ENCODE data around the gene SNAPIN. TPM values are rescaled to one million over a fixed set of nuclear protein-coding genes. Genes with fewer than 3 reads are reported as not detected.
"Not testable (repeated sequence)": the region's sequence is repeated elsewhere in the genome, so short reads cannot be mapped to it uniquely, and the experiment has no call there.

SNAPIN gene
- total RNA-seq, 3 donors from 2014 or later, result 22.6 to 33.7 (median 25.4) TPM

DNA sequence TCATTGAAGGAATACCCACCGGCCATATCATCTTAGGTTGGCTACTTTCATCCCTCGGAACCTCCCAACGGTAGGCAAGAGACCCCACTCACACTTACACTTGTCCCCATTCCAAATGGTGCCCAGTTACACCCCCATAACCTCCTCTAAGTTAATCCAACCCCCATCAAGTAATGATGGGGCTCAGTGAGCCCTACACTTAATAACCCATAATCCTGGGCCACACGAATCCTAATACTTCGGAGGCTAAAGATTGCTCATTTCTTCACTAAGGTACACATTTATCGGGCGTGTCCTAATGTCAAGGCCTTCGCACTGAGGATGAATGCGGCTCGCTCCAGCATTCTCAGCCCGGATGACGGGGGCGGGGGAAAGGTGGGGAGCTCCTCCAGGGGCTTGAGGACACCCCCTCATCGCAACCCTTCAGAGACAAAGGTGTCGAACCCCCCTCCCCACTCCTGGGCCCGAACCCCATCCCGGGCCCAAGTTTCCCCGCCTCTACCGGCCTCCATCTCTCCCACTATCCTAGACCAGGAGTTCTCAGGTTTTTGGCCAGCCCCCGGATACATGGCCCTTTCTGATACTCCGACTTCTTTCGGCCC, 11.9 kb downstream of the SNAPIN start:
- Histone ChIP-seq H3K9me3 (no peaks in the 10 kb centered on the region), H3K36me3 (ENCODE audit: low read depth) (no peaks in the 10 kb centered on the region), H3K4me1 (ENCODE audit: low read depth) (peaks cover 22% of the 10 kb centered on the region), H3K4me3 (peak overlapping the region; percentile 41)
- TF ChIP-seq, protein P1, sequence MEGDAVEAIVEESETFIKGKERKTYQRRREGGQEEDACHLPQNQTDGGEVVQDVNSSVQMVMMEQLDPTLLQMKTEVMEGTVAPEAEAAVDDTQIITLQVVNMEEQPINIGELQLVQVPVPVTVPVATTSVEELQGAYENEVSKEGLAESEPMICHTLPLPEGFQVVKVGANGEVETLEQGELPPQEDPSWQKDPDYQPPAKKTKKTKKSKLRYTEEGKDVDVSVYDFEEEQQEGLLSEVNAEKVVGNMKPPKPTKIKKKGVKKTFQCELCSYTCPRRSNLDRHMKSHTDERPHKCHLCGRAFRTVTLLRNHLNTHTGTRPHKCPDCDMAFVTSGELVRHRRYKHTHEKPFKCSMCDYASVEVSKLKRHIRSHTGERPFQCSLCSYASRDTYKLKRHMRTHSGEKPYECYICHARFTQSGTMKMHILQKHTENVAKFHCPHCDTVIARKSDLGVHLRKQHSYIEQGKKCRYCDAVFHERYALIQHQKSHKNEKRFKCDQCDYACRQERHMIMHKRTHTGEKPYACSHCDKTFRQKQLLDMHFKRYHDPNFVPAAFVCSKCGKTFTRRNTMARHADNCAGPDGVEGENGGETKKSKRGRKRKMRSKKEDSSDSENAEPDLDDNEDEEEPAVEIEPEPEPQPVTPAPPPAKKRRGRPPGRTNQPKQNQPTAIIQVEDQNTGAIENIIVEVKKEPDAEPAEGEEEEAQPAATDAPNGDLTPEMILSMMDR (IDR thresholded peaks at IDR 0.05), result no peak
- intact Hi-C loops (cut with DNase I, micrococcal nuclease), result loop anchor here in 1 of 2 donors (10.0 kb wide), 1 partner anchor 314 kb away; the partner anchor contains the start of gene RAB13
- DNase-seq (peak in 1 of 3 donors; percentile 71), ATAC-seq (peak; percentile 11)

DNA sequence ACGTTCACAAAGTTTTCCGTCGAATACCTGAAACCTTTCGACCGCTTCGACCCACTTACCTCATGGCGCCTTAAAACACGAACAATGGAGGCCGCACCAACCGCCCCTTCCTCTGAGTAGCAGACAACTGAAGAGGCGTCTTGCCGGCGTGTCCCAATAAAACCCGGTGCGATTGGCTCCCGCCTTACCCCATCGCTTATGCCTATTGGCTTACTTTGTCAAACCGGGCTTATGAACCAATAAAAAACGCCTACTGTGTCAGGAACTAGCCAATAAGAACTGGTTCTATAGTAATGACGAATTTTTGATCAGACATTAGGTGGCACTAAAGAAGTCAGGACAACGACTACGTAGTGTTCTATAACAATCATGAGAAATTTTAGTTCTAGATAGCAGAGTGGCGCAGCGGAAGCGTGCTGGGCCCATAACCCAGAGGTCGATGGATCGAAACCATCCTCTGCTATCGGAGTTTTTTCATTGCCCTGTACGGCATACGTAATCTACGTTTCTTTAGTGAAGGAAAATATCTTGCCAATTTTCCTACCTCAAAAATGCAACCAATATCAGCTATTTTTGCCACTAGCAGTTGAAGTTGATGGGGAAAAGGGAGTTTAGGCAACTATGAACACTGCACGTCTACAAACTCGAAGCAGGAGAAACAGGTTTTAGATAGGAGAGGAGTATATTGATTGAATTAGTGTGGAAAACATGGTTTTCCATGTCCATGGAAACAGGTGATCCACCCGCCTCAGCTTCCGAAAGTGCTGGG, 12.5 kb downstream of the SNAPIN start, which contains the start of gene ILF2:
TSS of gene ILF2 (minus strand) at position 135 of the 769 bp plus-strand sequence. CDS start at position 64, 71 bp downstream.
- intact Hi-C loops (cut with DNase I, micrococcal nuclease), result loop anchor here in 1 of 2 donors (10.0 kb wide), 1 partner anchor 314 kb away; the partner anchor contains the start of gene RAB13
- Histone ChIP-seq H3K36me3 (ENCODE audit: low read depth) (no peaks in the 10 kb centered on the region), H3K9me3 (no peaks in the 10 kb centered on the region), H3K4me1 (ENCODE audit: low read depth) (peaks cover 22% of the 10 kb centered on the region), H3K4me3 (peak within 1 kb of the TSS; percentile 41)
- TF ChIP-seq, protein P1 (IDR thresholded peaks at IDR 0.05), result no peak
- DNase-seq (peak; percentile 98), ATAC-seq (peak; percentile 95)

DNA sequence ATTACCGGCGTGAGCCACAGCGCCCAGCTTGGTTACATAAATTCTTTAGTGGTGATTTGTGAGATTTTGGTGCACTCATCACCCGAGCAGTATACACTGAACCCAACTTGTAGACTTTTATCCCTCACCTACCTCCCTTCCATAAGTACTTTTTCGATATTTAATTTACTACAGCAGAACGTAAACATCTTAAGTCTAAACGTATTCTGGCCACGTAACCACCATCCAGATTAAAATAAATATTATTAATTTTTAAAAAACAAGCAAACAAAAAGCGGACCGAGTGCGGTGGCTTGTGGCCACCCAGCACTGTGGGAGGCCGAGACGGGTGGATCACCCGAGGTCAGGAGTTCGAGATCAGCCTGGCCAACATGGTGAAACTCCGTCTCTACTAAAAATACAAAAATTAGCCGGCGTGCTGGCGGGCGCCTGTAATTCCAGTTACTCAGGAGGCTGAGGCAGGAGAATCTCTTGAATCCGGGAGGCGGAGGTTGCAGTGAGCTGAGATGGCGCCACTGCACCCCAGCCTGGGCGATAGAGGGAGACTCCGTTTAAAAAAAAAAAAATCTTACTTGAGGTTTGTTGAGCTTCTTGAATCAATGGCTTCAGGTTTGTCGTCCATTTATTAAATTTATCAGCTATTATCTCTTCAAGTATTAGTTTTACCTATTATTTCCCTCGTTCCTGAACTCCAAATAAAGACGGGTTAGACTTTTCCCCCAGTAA, 13.3 kb downstream of the SNAPIN start:
- intact Hi-C loops (cut with DNase I, micrococcal nuclease), result loop anchor here in 1 of 2 donors (10.0 kb wide), 1 partner anchor 313 kb away; the partner anchor contains the start of gene RAB13
- H3K36me3 ChIP-seq (ENCODE audit: low read depth); H3K9me3 ChIP-seq: not testable (repeated sequence)
- peak; percentile 1 for ATAC-seq
- DNase-seq, result peak; percentile 46 to 62 (median 60)
- Histone ChIP-seq H3K4me1 (ENCODE audit: low read depth) (peaks cover 22% of the 10 kb centered on the region), H3K4me3 (peak overlapping the region; percentile 26)

DNA sequence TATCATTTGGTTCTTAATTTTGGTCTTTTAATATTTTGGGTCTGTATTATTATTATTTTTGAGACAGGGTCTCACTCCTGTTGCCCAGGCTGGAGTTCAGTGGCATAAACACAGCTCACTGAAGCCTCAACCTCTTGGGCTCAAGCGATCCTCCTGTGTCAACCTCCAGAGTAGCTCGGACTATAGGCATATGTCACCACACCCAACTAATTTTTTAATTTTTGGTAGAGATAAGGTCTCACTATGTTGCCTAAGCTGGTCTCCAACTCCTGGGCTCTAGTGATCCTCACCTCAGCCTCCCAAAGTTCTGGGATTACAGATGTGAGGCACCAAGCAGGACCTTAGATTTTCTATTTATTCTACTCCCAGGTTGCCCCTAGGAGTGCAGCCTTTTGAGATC, 15.0 kb downstream of the SNAPIN start:
- TF ChIP-seq, protein P1 (IDR thresholded peaks at IDR 0.05), result no peak
- intact Hi-C loops (cut with DNase I, micrococcal nuclease), result loop anchor here in 1 of 2 donors (10.0 kb wide), 1 partner anchor 311 kb away; the partner anchor contains the start of gene RAB13
- DNase-seq (peak in 1 of 3 donors; percentile 1), ATAC-seq (no peak)
- no peaks in the 10 kb centered on the region for H3K36me3 ChIP-seq (ENCODE audit: low read depth)
- peaks cover 24% of the 10 kb centered on the region for H3K4me1 ChIP-seq (ENCODE audit: low read depth)
- no peak overlapping the region for H3K4me3 ChIP-seq
- H3K9me3 ChIP-seq, result no peaks in the 10 kb centered on the region

DNA sequence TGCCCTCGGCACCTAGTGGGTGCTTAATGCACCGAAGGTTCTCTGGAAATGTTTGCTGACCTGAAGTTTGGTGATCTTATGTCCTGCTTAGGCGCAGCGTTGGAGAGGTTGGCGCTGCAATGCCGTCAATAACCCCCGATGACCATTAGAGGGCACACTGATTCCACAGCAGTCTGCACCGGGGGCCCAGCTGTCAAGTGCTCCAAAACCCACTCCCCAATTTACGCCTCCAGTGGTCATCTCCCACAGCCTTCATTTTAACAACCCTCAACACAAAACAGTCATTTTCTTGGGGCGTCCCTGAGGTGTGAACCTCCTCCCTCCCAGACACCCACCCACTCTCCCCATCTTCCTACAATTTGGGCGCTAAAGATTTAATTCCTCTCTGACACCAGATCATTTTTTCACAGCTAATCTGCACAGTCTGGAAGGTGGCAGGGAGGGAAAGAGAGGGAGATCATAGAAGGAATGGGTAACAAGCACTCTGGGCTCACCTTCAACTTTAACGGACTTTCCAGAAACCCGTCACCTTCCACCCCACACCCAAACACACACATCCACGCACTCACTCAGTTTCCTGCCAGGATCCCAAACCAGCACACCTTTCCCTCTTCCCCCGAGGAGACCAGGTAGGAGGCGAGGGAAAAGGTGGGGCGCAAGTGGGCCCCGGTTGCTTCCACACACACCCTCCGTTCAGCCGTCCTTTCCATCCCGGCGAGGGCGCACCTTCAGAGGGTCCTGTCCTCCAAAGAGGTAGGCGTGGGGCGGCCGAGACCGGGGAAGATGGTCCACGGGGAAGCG, 19.4 kb downstream of the SNAPIN start:
- intact Hi-C loops (cut with DNase I, micrococcal nuclease), result loop anchor here in 1 of 2 donors (10.0 kb wide), 1 partner anchor 307 kb away; the partner anchor contains the start of gene RAB13
- TF ChIP-seq, protein P1 (IDR thresholded peaks at IDR 0.05), result peak; percentile 77
- no peaks in the 10 kb centered on the region for H3K36me3 ChIP-seq (ENCODE audit: low read depth)

More for the DNA sequence above, 19.4 kb downstream of the SNAPIN start:
- H3K4me3 ChIP-seq, result no peak overlapping the region
- peak; percentile 51 to 66 (median 54) for DNase-seq
- no peaks in the 10 kb centered on the region for H3K9me3 ChIP-seq
- H3K4me1 ChIP-seq (ENCODE audit: low read depth), result peaks cover 20% of the 10 kb centered on the region
- ATAC-seq, result peak; percentile 75

Data from mucosa of descending colon (tissue), 3 donors.